ENCODE measurements around the gene CASS4. TPM values are rescaled to one million over a fixed set of nuclear protein-coding genes. Genes with fewer than 3 reads are reported as not detected.

The CASS4 gene
- total and polyA plus RNA-seq, 9 of the 15 experiments (the other 6 are each of a cell fraction or from before 2014, with no cell fraction given) = 8.1 to 53.8 (median 26.7) TPM

DNA sequence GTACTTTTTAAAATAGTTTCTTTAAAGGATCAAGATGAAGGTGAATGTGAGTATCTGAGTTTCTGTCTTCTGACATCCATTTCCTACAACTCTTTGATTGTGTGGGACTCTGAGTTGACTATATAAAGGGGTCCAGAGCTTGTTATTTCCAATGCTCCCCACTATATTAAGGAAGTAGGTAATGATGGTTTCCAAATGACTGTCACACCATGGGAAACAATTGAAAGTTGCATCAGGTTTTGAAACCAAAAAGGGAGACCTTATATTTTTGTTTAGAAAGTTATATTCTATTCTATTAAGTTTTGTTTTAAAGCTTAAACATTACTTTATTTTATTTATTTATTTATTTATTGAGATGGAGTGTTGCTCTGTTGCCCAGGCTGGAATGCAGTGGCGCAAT is 11.2 kb downstream of the CASS4 start:
- intact Hi-C loops (cut with micrococcal nuclease) = no loop called here
- Histone ChIP-seq H3K27ac (ENCODE audit: extremely low read depth, low read depth, low read length) (peak overlapping the region; percentile 27; the same call in 1 of the 3 replicates), H3K9me1 (ENCODE audit: control insufficient read depth, insufficient read depth, low read length) (no peaks in the 10 kb centered on the region), H3K9ac (ENCODE audit: insufficient read depth in 1 of 2, low read depth in 2 of 2, low read length in 2 of 2) (peak overlapping the region in 1 of 2 experiments; percentile 62; a peak in 1 of 4 replicates), H3K4me3 (no peak overlapping the region), H3K4me2 (ENCODE audit: insufficient read depth, low read length) (peak overlapping the region; percentile 62; the same call in 1 of the 2 replicates), H4K20me1 (replicated peaks; ENCODE audit: control insufficient read depth, insufficient read depth, low read length) (peaks cover 23% of the 10 kb centered on the region; the same call in 1 of the 2 replicates), H2AFZ (ENCODE audit: low read depth, low read length) (no peak overlapping the region), H3K9me3 (replicated peaks; ENCODE audit: control insufficient read depth, insufficient read depth, low read depth, low read length) (no peaks in the 10 kb centered on the region), H3K4me1 (replicated peaks in 1 of 2; ENCODE audit: control insufficient read depth in 2 of 2, insufficient read depth in 2 of 2, low read length in 2 of 2) (peaks cover 28 to 78% of the 10 kb centered on the region in 2 experiments), H3K27me3 (ENCODE audit: control insufficient read depth in 2 of 2, insufficient read depth in 2 of 2, low read length in 2 of 2) (no peaks in the 10 kb centered on the region), H3K36me3 (ENCODE audit: control insufficient read depth, insufficient read depth, low read length) (peaks cover 81% of the 10 kb centered on the region), H3K79me2 (ENCODE audit: control insufficient read depth, insufficient read depth, low read length) (peaks cover 99% of the 10 kb centered on the region)
- 100% methylated on average over 1 of the region's 1 CpG for WGBS (ENCODE audit: insufficient coverage, low coverage, missing lambda C conversion rate)
- no peak for ATAC-seq
- no peak for FAIRE-seq
- TF ChIP-seq ESRRB (CRISPR knock-in tag; IDR thresholded peaks at IDR 0.05; ENCODE audit: borderline replicate concordance) = no peak
- no peak for TF ChIP-seq CEBPG (CRISPR knock-in tag; IDR thresholded peaks at IDR 0.05)
- peak in 1 of 2 experiments; percentile 6; a peak in 1 of 4 replicates for TF ChIP-seq CEBPG (tag; conservative IDR thresholded peaks at IDR 0.05 in 1 of 2, IDR thresholded peaks at IDR 0.05 in 1 of 2)
- TF ChIP-seq ATF7 (IDR thresholded peaks at IDR 0.05) = no peak
- no peak for TF ChIP-seq TEAD2 (tag; IDR thresholded peaks at IDR 0.05)
- TF ChIP-seq HMG20A (CRISPR knock-in tag; conservative IDR thresholded peaks at IDR 0.05) = no peak
- TF ChIP-seq ZNF184 (CRISPR knock-in tag; IDR thresholded peaks at IDR 0.05) = no peak
- DNase-seq (ENCODE audit: extremely low read depth in 1 of 4, low spot score in 3 of 4) = no peak
- BruUV-seq (replicated peaks) = no TSS peak
- in situ Hi-C loops (cut with MboI) = no loop called here
- CTCF ChIA-PET (ENCODE audit: low intra/inter-chr PET ratio) = no interaction called here
- POLR2A ChIA-PET = interaction anchor here (1.4 to 6.8 kb wide), 3 partner anchors 10 to 20 kb away, joined by 7 to 72 read pairs (median 15); partner anchors contain the start of gene CASS4
